Chondrocyte (in vitro differentiated cells): Measurements from ENCODE around the gene TSPAN2. TPM values are rescaled to one million over a fixed set of nuclear protein-coding genes. Genes with fewer than 3 reads are reported as not detected.
A peak's percentile ranks its signal among the peaks of the same experiment; 100 is the strongest.

Experiments used
- DNase-seq: peaks from one replicate; pipeline ENCODE4 v3.0.0; 2021; ENCODE audit warnings: mixed read lengths, low spot score
- H3K27ac Mint-ChIP-seq: one replicate; pipeline ENCODE4 v1.8.0; 2021; ENCODE audit warnings: mild to moderate bottlenecking, moderate library complexity, mixed read lengths; ENCODE audit not compliant: unreplicated experiment
- H3K27me3 Mint-ChIP-seq: 2 replicates; pipeline ENCODE4 v1.8.0; 2021; ENCODE audit warnings: low read depth, mixed read lengths
- H3K36me3 Mint-ChIP-seq: 2 replicates; pipeline ENCODE4 v1.8.0; 2021; ENCODE audit warnings: low read depth, mixed read lengths
- H3K4me1 Mint-ChIP-seq: 2 replicates; pipeline ENCODE4 v1.8.0; 2021; ENCODE audit warnings: low read depth, mild to moderate bottlenecking, mixed read lengths
- H3K4me3 Mint-ChIP-seq: one replicate; pipeline ENCODE4 v1.8.0; 2021; ENCODE audit warnings: mild to moderate bottlenecking, moderate library complexity, mixed read lengths; ENCODE audit not compliant: unreplicated experiment
- H3K9me3 Mint-ChIP-seq: 2 replicates; pipeline ENCODE4 v1.8.0; 2021; ENCODE audit warnings: low read depth, mixed read lengths
- total RNA-seq: library from RNA; stranded (reverse); gene quantifications from 3 replicates; pipeline ENCODE4 v1.2.1, GENCODE V29; 2021
- TF ChIP-seq, protein P1 (sequence below): fragments of 200-600 bp; sonication (generic); IDR thresholded peaks from 2 replicates; pipeline ENCODE4 v1.5.0; 2021; ENCODE audit warnings: antibody characterized with exemption, mild to moderate bottlenecking, moderate library complexity

Gene TSPAN2
- total RNA-seq, 1 donor from 2014 or later, result 218 TPM

DNA sequence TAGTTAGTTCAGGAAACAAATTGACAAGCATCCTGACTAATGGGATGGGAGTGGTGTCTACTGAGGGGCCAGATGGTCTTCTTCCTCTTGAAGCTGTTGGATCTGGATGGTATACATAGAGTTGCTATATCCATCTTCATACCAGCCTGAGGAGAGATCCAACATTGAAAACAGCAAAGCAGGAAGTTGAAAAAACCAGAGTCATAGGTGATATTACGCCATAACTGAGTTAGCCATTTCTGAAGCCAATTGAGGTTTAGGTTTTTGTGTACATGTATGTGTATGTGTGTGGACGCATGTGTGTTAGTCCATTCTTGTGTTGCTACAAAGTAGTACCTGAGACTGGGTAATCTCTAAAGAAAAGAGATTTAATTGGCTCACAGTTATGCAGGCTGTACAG is 2.3 kb upstream of the TSPAN2 start:
- Mint-ChIP-seq H3K27ac (peak overlapping the region; percentile 32), H3K4me3 (no peak overlapping the region), H3K27me3 (no peaks in the 10 kb centered on the region), H3K4me1 (peaks cover 58% of the 10 kb centered on the region), H3K9me3 (peaks cover 7% of the 10 kb centered on the region), H3K36me3 (no peaks in the 10 kb centered on the region)
- TF ChIP-seq, protein P1, sequence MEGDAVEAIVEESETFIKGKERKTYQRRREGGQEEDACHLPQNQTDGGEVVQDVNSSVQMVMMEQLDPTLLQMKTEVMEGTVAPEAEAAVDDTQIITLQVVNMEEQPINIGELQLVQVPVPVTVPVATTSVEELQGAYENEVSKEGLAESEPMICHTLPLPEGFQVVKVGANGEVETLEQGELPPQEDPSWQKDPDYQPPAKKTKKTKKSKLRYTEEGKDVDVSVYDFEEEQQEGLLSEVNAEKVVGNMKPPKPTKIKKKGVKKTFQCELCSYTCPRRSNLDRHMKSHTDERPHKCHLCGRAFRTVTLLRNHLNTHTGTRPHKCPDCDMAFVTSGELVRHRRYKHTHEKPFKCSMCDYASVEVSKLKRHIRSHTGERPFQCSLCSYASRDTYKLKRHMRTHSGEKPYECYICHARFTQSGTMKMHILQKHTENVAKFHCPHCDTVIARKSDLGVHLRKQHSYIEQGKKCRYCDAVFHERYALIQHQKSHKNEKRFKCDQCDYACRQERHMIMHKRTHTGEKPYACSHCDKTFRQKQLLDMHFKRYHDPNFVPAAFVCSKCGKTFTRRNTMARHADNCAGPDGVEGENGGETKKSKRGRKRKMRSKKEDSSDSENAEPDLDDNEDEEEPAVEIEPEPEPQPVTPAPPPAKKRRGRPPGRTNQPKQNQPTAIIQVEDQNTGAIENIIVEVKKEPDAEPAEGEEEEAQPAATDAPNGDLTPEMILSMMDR, result no peak
- DNase-seq, result no peak

DNA sequence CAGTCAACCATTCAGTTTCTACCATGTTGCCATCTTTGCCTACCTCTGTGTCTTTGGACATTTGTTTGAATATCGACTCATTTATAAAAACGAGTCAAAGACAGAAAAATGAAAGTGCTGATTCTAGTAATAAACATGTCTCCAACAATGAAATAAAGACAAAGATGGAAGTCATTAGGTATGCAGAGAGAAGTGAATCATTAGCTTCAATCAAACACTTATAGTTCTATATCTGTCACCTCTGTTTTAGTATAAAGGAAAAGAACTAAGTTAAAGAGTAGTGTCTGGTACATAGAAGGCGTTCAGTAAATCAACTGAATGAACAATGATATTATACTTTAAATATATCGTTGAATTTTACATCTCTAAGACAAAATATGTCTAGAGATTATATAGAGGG is 1.7 kb upstream of the TSPAN2 start:
- DNase-seq, result no peak
- Mint-ChIP-seq H3K27ac (peak overlapping the region; percentile 93), H3K36me3 (peaks cover 2% of the 10 kb centered on the region), H3K4me3 (no peak overlapping the region), H3K27me3 (no peaks in the 10 kb centered on the region), H3K4me1 (peaks cover 59% of the 10 kb centered on the region), H3K9me3 (peaks cover 5% of the 10 kb centered on the region)
- TF ChIP-seq, protein P1, result no peak

DNA sequence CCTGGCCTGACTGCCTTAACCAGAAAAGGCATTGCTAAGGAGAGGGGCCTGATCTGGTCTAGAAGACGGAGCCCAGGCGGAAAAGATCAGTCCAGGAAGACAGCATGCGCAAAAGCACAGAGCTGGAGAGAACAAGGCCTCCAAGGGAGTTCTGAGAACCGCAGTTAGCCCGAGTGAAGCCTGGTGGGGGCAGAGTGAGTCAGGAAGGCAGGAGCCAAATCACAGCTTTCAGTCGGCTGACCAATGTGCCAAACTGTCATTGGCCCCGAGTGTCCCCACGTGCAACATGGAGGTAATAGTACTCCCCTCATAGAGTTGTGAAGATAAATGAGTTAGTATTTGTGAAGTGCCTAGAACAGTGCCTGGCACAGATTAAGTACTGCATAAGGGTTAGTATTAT is 1.2 kb upstream of the TSPAN2 start:
- Mint-ChIP-seq H3K4me1 (peaks cover 63% of the 10 kb centered on the region), H3K9me3 (peaks cover 5% of the 10 kb centered on the region), H3K27me3 (no peaks in the 10 kb centered on the region), H3K4me3 (peak overlapping the region; percentile 80), H3K36me3 (peaks cover 2% of the 10 kb centered on the region), H3K27ac (peak overlapping the region; percentile 93)
- no peak for DNase-seq
- TF ChIP-seq, protein P1, result no peak

DNA sequence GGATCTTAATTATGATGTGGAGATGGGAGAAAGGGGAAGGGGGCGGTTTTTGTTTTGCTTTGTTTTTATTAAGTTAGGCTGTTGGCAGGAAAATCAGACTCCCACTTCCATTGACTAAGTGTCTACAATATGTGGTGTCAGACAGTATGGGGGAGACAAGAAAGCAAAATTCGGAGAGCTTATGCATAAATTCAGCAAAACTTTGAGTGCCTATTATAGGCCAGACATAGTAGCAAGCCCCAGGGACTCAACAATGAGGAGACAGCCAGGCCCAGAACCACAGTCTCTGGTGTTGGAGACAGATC is 835 bp upstream of the TSPAN2 start:
- H3K4me1 Mint-ChIP-seq, result peaks cover 67% of the 10 kb centered on the region
- H3K27me3 Mint-ChIP-seq, result no peaks in the 10 kb centered on the region
- DNase-seq, result no peak
- H3K4me3 Mint-ChIP-seq, result peak overlapping the region; percentile 80
- TF ChIP-seq, protein P1, result peak; percentile 48
- H3K27ac Mint-ChIP-seq, result peak overlapping the region; percentile 93
- H3K9me3 Mint-ChIP-seq, result peaks cover 5% of the 10 kb centered on the region
- peaks cover 2% of the 10 kb centered on the region for H3K36me3 Mint-ChIP-seq

DNA sequence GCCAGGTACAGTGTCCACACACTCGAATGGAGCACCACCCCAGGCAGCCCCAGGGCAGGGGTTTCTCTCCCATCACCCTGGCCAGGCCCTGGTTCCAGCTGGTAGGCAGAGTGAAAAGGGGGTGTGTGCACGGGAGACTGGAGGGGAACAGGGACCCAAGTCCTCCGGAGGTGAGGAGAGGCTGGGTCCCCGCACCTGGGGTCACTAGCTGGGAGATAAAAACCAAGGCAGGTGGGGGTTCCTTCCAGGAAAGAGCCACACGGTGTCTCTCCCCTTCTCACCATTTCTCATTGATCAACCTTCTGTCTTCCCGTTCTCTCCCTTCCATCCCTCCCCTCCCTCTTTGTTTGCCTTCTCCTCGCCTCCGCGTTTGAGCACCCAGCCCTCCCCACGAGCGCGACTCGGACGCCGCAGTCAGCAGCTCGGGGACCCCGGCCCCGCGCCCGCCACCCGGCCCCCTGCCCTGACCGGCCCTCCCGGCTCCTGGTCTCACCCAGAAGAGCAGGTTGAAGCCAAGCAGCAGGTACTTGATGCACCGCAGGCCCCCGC is 358 bp downstream of the TSPAN2 start:
- TF ChIP-seq, protein P1, result no peak
- Mint-ChIP-seq H3K4me3 (peak overlapping the region; percentile 84), H3K9me3 (peaks cover 5% of the 10 kb centered on the region), H3K4me1 (peaks cover 77% of the 10 kb centered on the region), H3K27me3 (no peaks in the 10 kb centered on the region), H3K36me3 (peaks cover 2% of the 10 kb centered on the region), H3K27ac (peak overlapping the region; percentile 43)
- no peak for DNase-seq
